Fibroblast of mammary gland (primary cell): ENCODE measurements around the gene DDX51.
A peak's percentile ranks its signal among the peaks of the same experiment; 100 is the strongest.

Source experiments
- DNase-seq: peaks from one replicate; pipeline ENCODE4 v3.0.0-alpha.2; 2010; ENCODE audit warnings: low read depth
- H3K4me3 ChIP-seq: 2 replicates; pipeline ENCODE4 v1.5.1; 2011; ENCODE audit warnings: low read depth, mild to moderate bottlenecking, low read length, moderate library complexity; ENCODE audit not compliant: control insufficient read depth
- TF ChIP-seq, protein P1 (sequence below): conservative IDR thresholded peaks from 2 replicates; pipeline ENCODE4 v1.5.1; 2011; ENCODE audit warnings: low read depth, low read length, inconsistent platforms; ENCODE audit not compliant: control insufficient read depth, insufficient read depth

DDX51 gene

DNA sequence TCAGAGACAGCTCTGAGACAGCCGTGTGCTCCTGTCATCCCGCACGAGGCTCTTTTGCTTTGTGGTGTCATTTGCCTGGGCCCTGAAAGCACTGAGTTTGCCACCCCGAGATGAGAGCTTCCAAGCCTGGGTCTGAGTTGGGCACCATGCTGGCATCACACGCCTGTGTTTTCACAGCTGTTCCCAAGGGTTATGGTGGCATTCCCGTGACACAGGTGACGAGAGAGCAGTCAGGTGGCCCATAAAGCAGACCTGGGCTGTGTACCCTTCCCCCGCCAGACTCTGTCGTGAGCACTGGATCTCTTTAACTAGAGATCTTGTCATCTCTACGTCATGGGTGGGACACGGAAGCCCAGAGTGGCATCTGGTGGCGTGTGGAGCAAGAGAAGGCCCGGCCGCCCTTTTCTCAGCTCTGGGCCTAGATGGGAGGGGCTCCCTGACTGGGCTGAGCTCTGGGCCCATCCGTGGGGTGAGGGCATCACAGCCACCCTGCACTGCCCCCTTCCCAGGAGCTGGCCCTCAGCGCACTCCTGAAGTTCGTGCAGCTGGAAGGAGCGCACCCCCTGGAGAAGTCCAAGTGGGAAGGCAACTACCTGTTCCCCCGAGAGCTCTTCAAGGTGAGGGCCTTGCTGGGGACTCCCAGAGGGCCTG lies 2.8 kb upstream of the DDX51 start:
- no peak for DNase-seq
- TF ChIP-seq, protein P1, sequence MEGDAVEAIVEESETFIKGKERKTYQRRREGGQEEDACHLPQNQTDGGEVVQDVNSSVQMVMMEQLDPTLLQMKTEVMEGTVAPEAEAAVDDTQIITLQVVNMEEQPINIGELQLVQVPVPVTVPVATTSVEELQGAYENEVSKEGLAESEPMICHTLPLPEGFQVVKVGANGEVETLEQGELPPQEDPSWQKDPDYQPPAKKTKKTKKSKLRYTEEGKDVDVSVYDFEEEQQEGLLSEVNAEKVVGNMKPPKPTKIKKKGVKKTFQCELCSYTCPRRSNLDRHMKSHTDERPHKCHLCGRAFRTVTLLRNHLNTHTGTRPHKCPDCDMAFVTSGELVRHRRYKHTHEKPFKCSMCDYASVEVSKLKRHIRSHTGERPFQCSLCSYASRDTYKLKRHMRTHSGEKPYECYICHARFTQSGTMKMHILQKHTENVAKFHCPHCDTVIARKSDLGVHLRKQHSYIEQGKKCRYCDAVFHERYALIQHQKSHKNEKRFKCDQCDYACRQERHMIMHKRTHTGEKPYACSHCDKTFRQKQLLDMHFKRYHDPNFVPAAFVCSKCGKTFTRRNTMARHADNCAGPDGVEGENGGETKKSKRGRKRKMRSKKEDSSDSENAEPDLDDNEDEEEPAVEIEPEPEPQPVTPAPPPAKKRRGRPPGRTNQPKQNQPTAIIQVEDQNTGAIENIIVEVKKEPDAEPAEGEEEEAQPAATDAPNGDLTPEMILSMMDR = no peak
- H3K4me3 ChIP-seq = no peak overlapping the region

DNA sequence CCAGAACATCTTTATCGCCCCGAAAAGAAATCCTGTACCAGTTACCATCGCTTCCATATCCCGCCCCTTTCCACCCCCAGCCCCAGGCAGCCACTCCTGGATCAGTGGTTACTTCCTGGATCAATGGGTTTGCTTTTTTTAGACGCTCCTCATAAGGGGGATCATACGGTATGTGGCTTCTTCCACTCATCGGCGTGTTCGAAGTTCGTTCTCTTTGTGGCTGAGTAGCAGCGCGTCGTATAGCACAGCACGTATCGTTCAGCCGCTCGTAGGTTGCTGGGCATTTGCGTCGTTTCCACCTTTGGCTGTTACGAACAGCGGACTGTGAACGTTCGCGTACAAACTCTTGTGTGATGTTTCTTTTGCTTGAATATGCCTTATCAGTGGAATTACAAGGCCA lies 2.0 kb upstream of the DDX51 start:
- DNase-seq = no peak
- TF ChIP-seq, protein P1 = no peak
- H3K4me3 ChIP-seq = no peak overlapping the region

DNA sequence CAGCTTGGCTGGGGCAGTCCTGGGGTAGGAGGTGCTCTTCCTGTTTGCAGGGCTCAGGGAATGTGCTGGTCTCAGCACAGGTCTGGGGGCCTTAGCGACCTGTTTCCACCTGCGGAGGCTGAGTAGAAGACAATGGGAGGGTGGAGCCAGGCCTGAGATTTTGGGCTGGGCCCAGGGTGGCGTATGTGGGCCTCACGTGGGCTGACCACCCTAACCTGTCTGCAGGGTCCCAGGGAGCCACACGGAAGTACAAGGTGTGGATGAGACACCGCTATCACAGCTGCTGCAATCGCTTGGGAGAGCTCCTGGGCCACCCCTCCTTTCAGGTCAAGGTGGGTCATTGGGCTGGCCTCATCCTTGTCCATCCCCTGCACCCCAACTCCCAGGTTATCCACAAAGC lies 1.2 kb upstream of the DDX51 start:
- DNase-seq = no peak
- TF ChIP-seq, protein P1 = no peak
- H3K4me3 ChIP-seq = peak overlapping the region; percentile 72

DNA sequence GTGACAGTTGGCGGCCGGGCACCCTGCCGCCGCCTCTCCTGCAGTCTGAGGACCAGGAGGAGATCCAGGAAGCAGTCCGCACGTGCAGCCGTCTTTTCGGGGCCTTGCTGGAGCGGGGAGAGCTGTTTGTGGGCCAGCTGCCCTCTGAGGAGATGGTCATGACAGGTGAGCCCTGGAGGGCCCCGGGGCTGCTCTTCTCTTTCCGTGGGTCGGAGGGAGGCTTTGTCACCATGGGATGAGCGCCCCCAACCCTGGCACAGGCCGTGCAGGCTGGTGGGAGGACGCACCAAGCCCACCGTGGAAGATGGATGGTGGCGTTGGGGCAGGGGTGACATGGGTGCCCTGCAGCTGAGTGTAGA lies 670 bp upstream of the DDX51 start:
- TF ChIP-seq, protein P1 = no peak
- H3K4me3 ChIP-seq = peak overlapping the region; percentile 72
- DNase-seq = no peak

DNA sequence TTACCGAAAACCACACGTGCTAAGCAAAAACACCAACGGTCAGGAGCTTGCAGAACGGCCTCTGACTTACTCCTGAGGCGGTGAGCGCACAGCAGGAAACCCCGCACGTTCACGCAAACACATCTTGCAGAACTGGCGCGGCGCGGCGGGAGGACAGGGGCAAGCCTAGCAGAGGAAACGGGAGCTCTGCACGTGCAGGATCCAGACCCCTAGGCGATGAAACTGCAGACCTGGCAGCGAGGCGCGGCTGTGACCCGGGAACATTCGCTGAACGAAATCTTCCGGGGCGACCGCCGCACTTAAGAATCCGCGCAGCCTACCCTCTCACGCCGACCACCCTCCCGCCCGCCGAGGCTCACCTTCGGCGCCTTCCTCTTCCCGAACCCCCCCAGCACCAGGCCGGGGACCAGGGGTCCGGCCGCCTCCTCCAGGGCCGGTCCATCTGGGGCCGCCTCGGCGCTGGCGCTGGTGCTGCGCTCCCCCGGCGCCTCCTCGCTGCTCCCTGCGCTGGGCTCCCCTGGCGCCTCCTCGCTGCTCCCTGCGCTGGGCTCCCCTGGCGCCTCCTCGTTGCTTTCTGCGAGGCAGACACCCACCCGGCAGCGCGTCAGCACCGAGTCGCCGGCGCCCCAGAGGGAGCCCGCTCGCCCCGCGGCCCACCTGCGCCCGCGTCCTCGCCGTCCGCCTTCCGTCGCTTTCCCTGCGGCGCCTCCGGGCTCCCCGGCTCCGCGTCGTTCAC lies 615 bp downstream of the DDX51 start:
- TF ChIP-seq, protein P1 = no peak
- no peak for DNase-seq
- H3K4me3 ChIP-seq = peak overlapping the region; percentile 57

DNA sequence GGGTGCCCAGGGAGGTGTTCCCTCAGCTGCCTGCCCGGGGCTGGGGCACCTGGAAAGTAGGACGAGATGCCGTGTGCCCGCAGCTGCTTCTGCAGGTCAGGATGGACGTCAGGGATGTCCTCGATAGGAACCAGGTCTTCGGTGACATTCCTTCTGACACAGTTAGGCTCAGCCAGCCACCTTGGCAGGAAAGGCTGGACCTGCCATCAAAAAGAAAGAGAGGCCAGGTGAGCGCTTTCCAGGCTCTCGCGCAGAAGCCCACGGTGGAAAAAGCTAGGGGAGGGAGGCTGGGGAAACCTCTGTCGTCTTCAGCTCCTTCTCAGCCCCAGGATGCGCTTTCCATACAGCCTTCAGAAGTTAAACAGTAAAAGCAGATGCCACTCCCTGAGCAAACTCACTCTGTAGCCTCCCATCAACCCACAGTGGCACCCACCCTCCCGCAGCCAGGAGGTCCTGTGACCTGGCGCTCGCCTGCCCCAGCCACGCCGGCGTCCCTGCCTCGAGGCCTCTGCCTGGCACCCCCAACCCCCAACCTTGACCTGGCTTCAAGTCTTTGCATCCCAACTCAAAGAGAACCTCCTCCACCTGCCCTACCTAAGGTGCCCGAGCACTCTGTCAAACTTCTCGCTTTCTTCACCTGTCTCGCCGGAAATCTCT lies 1.3 kb downstream of the DDX51 start:
- DNase-seq = no peak
- H3K4me3 ChIP-seq = peak overlapping the region; percentile 57
- TF ChIP-seq, protein P1 = no peak
